Activated effector memory CD4-positive, alpha-beta T cell treated with anti-CD3 and anti-CD28 coated beads, Interleukin-2, amount 50 U/mL, for 16 hours (primary cell): Measurements from ENCODE around the gene NENF.

Experiments used
- DNase-seq: peaks from one replicate; pipeline ENCODE4 v3.0.0-alpha.2; 2020

NENF gene

DNA sequence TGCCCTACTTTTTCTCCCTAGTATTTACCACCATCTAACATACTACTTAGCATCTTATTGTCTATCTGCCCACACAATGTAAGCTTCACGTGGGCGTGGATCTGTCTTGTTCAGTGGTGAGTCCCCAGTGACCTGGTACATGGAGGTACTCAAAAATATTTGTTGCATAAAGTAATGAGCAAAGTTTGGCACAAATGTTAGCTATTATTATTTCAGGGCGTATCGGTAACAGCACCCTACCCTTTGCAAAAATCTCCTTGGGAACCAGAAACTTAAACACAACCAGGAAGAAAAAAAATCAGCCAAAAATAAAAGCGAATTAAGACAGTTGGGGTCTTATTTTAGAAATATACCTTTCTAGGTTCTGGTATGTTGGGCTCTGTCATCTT is 454 bp upstream of the NENF start:
- DNase-seq, result no peak

DNA sequence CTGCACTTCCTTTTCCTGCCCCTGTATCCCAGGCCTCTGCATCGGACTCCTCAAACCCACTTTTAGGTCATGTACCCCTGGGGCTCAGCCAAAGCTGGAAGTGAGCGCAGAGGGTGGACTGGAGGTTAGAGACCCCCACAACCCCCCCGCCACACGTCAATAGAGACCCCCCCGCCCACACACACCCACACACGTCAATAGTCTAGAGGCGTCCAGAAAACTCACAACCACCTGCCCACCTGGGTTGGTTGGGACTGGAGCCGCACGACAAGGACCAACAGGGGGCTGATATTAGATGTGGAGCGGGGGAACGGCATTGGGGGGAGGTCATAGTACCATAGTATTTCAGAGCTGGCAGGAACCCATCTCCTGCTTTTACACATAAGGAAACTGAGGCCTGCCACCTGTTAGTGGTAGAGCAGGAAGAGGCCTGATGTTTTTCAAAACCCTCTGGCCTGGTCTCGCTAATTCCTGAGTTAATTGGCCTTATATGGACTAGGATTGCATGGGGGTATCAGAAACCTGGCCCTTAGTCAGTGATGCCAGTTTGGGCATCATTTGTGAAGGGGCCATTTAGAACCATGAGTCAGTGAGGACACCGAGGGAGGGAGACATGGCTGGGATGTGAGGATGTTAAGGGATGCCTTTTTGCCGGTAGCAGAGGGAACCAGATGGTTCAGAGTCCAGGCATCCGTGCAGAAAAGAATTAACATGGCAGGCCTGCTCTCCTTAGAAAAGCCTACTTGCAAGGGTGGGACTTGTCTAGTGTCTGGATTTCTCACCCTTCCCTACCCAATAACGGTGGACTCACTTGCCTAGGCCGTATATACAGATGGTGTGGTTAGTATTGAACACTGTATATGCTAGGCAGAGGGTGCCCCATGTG is 1.1 kb downstream of the NENF start:
- no peak for DNase-seq

DNA sequence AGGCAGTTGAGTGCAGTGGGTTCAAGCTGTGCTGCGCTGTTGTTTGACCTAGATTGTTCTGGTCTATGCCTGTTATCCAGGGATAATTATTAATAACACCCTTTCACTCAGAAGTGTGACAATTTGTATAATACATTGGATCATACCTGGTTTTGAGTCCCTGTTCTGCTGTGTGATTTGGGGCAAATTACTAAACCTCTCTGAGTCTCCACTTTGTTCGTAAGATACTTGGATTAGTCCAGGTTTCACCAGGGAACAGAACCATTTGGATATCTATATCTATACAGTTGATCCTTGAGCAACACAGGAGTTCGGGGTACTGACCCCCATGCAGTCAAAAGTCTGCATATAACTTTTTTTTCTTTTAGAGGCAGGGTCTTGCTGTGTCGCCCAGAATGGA is 2.3 kb downstream of the NENF start:
- DNase-seq, result no peak

DNA sequence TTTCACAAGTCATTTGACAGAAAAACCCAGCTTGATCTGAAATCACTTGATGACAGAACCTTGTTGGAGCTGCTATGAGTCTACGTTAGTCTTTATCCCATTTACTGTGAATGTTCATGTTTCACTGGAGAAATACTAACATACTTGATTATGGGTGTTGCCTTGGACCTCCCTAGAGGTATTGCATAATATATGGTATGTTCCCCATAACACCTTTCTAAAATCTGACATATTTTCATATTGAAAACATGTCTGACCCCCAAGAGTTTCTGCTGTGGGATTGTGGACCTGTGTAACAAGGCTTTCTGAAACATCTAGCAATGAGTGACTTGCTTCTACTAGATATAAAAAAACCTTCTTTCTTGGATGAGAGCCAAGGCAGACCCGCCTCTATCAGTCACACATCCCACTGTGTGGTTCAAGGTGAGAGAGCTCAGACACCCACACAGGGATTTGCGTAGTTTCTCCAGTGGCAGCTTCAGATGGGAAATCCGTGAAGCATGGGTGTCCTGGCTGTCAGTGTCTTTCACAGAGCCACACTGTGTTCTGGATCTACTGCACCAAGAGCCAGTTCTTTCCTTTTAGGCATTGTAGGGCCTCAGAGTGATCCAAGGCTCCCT is 4.6 kb downstream of the NENF start:
- DNase-seq, result no peak

DNA sequence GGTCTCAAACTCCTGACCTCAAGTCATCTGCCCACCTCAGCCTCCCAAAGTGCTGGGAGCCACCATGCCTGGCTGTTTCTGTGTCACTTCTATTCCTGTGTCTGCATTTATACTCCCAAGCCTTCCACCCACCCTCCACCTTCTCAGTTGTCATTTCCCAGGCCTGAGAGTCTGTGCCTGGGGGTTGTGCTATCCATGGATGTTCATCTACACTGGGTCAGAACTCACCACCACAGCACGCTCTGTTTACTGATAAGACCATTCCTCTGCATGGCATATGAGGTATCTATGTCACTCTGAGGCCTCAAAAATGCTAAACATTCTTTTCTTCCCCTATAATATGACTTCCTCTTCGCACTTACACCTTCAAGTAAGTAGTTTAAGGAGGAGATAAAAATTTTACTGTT is 6.1 kb downstream of the NENF start:
- DNase-seq, result no peak

DNA sequence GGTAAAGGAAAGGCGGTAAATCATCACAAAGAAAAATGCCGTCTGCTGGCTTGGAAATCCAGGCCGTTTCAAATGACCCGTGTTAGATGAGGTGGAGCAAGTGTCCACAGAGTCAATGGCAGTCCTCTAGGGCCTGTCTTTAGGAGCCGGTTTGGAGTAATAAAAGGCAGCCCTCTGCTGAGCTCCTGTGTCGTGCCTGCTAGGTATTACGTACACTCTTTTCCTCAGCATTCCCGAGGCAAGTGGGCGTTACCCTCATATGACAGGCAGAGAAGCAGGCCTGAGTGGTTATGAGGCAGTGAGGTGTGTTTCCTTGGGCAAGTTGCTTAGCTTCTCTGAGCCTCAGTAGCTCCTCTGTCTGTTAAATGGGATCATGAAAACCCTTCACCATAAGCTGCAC is 7.7 kb downstream of the NENF start:
- no peak for DNase-seq

DNA sequence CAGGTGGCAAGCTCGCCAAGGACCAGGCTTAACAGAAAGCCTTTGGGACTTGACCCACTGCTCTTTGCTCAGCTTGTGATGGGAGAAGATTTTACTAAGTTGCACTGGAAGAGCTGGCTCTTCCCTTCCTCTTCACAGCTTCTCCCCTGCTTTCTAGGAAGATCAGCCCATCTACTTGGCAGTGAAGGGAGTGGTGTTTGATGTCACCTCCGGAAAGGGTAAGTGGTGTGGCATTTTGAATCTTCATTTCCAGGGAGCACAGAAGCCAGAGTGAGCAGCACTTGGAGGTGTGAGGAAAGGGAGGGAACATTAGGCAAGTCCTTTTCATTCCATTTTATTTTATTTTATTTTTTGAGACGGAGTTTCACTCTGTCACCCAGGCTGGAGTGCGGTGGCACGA is 9.7 kb downstream of the NENF start:
- DNase-seq, result no peak

DNA sequence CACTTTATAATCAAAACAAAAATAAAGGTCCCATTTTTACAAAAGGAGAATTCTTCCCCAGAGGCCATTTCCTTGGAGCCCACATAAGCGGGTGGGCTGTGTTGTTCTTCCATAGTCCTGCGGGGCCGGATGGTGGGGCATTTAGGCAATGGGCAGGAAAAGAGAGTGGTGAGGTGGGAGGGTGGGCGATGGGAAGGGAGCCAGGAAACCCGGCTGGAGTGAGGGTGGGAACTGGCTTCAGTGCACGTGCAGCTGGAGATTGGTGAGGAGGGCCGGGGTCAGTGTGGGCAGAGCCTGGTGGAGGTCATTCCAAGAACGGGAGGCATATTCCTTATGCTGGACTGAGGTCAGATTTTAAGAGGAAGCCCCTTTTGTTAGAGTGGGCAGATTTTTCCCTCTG is 13.6 kb downstream of the NENF start:
- DNase-seq, result no peak

DNA sequence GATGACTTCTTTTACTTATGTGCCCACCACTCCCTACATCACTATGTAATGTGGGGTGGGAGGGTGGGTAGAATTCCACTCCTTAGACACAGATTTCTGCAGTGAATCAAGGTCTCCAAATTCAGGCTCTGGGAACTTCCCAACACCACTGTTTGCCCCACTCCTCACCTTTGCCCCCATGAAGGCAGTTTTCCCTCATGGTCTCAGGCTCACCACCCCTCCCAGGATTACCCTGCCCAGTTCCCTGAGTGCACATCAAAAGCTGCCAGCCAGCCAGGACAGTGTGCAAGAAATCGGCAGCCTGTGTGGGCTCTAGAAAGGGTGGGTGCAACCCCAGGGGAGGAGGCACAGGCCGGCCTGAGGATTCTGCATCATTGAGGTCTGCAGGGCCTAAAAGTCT is 14.8 kb downstream of the NENF start:
- no peak for DNase-seq

DNA sequence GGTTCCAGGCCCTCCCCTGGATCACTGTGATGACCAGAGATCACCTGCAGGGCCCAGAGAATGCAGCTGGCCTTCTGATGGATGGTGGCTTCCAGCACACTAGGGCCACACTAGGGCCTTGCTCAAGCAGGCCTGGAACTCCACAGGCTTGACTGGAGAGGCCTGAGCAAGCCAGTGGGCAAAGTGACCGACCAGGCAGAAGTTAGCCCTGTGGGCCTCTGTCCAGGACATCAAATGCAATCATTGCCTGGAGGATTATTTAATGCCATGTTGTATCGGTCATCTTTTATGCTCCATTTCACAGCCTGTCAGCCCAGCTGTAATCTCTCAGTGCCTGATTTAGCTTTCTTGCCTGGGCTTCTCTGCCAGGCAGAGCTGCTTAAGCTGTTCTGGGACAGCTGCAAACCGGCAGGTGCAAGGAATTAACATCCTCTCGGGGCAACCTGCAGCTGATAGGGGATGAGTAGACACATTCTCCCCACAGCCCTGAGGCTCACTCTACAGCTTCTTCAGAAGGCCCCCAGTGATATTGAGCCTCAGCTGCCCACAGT is 17.7 kb downstream of the NENF start:
- no peak for DNase-seq

DNA sequence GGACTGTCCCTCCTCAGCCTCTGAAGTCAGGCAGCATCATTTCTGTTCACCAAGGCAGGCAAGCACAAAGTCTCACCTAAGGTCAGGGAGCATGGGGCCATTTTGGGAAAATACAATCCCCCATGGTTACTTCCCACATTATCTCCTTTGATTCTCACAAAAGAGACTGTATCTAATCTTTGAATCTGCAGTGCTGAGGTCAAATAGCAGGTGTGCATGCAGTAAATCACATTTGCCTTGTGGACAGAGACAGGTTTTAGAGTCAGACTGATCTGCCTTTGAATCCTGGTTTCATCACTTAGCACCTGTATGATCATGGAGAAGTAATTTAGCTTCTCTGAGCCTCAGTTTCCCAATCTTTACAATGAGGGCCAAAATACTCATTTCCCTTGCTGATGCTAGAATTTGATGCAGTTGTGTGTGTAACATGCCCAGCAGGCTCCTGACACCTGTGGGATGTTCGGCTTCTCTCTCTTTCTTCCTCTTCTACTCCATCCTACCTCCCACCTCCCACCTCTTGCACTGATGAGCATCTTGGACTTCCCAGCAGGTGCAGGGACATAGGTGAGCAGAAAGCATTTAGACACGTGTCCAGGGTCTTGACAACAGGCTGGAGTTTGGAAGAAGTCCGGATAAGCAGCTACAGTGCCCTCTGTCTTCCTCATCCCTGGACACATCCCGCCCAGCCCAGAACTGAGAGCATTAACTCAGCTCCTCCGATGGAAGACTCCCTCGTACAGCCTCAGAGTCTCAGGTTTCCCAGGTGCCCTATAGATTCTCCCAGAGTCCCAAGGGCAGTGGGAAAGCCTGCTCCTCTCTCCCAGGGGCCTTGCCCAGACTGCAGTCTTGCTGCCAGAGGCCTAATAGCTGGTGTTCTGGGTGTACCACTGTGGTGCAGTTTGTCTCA is 18.9 kb downstream of the NENF start:
- DNase-seq, result no peak

DNA sequence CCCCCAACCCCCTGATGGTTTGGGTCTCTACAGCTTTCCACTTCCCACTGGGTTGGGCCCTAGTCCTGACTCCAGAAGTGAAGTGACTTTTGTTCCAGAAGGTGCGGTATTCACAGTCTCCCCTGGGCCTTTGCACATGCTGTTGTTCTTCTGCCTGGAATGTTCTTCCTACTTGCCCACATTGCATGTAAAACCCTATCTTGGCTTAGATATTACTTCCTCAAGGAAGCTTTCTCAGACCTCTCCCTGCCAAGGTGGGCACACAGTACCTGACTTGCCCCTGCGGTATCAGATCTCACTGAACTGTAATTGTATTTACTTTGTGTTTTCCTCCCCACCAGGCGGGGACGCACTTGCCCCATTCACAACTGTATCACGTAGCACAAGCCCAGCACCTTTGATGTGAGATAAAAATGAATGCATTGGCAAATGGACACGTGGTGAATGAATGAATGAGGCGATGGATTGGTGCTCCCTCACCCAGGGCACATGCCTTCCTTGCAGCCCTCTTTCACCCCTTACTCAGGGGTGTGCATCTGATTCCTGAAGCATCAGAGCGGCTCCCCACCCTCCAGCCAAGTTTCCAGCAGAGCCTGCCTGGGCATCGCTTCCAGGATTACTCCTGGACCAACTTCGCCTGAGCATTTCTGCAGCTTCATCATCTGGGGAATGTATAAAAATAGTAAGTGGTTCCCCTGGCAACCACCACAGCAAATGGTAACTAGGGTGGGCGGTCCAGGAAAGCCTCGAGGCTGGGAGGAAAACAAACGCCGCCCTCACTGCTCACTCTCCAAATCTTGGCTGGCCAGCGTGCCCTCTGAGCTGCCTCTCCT is 19.8 kb downstream of the NENF start:
- DNase-seq, result no peak

DNA sequence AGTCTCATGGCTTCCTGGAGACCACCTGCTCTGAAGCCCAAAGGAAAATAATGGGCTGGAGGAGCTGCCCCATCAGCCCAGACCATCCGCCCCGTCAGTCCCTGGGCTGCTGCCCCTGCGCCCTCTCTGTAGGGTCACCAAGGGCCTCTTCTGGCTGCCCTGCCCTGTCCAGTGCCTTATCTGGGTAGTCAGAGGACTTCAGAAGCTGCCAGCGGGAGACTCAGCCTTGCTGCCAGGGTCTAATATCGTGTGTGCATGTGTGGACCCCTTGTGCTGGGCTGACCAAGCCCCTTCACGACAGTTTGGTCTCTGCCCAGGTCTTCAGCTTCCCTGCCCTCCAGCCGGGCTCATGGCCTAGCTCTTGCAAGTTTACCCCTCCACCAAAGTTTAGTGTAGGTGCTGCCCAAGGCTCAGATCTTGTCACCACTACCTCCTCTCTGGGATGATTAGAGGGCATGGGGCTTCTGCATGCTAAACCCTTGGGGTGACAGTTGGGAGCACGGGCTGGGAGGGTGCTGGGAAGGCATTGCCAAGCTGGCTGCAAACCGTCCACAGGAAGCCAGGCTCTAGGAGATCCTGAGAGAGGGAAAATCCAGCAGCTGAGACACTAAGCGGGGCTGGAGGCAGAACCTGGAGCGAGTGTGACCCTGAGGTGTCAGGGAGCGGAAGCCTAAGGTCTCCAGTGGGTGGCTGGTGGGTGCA is 20.6 kb downstream of the NENF start:
- DNase-seq, result no peak

DNA sequence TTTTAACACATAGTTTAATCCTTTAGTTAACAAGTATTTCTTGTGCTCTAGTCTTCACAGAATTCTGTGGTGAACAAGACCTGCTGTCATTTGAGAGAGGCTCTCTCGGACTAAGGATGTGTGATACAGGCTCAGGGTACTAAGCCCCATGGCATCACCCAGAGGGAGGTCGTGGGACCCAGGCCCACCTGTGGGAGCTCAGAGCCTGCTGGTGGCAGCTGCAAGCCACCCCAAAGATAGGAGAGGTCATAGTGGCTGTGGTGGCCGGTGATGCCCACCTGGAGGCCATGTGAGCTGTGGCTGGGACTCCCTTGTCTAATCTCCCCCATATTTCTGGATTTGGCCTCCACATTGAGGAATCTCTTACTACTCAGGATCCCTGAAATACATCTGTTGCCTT is 22.0 kb downstream of the NENF start:
- peak; percentile 28 for DNase-seq

DNA sequence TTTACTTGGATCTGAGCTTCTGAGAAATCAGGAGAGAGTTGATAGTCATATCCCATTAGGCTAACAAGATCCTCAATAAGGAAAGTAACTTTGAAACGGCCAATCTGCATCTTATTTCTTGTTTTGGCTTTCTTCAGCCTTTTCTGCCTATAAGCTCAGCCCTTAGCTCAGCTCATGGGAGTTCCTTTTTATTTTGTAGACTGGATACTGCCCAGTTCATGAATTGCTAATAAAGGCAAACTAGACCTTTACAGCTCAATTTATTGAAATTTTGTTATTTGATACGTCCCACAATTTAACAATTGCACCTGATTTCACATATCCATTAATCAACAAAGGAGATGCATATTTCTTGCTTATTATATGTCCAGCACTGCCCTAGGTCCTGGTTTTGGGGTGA is 22.7 kb downstream of the NENF start:
- no peak for DNase-seq

DNA sequence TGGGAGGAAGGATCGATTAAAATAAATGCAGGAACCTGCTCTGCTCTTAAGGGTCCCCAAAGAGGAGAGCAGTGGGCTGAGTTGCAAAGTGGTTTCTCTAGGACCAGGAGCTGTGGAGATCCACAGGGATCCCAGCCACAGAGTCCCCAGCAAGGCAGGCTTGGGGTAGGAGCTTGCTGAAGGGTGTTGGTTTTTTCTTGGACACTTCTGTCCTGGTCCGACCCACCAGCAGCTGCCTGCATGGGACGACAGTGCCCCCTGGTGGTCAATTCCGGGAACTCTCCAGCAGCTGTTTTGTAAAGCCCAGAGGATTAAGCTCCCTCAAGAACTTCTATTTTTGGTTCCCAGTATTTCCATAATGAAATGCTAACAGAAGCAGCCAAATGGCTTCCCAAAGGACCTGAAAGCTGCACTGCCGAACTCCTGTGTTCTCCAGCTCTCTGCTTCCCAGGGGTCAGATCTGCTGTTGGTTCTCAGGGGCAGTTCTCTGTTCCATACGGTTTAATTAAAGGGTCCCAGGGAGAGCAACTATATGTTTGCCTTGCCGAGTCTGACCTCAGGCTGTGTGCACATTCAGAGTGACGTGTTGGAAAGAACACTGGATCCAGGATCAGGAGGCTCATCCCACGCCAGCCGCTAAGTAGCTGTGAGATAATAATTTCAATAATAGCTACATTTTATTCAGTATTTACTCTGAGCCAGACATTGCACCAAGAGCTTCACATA is 23.2 kb downstream of the NENF start:
- peak; percentile 94 for DNase-seq

DNA sequence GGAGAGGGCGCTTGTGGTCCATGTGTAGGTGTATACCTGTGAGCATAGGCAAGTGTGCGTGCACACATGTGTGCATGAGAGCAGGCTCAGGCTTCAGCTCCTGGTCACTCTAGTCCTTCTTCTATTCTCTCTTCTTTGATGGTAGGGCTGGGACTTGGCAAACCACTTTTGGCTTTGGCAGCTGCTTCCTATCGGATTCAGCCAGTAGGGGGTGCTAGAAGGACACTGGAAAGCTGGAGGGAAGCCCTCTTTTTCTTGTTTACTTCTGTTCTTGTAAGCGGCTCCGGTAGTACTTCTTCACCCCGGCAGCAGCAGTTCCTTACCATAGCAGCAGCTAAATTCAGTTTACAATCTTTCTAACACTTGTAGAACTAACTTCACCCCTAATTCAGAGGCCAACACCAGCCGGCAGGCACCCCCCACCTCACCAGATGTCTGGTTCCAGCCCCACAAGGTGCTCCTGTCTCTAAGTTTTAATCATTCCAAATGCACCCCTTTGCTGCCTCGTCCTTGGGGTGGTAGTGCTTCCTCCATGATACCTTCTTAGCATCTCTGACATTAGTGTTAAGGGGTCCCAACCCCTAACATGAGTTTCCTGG is 25.1 kb downstream of the NENF start:
- DNase-seq, result peak; percentile 78

DNA sequence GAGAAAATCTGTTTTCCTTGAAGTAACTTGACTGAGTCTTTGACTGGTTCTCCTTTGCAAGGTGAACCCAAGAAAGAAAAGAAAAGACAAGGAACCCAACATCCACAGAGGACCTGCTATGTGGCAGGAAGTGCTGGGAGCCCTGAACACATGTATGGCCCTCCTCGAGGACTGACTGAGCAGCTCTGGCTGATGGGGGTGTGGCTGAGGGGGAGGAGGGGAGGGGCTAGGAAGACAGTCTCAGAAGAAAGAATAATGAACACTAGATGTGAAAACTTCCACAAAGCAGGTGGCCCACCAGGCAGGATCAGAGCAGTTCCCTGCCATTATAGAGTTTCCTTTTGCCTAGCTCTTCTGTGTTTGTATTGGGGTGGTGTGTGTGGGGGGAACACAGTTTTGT is 26.1 kb downstream of the NENF start:
- peak; percentile 55 for DNase-seq

DNA sequence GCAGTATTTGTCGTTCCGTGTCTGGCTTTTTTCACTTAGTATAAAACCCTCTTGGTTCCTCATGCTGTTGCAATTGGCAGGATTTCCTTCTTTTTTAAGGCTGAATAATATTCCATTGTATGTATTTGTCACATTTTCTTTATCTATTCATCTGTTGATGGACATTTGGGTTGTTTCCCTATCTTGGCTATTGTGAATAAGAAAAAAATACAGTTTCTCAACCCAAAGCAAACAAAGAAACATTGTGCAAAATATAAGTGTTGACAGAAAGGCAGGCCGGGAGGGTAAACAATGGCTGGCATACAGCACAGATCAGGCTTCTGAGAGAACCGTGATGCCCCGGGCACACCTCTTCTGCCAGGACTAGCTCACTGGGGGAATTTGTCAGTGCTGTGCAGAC is 26.9 kb downstream of the NENF start:
- DNase-seq, result no peak

DNA sequence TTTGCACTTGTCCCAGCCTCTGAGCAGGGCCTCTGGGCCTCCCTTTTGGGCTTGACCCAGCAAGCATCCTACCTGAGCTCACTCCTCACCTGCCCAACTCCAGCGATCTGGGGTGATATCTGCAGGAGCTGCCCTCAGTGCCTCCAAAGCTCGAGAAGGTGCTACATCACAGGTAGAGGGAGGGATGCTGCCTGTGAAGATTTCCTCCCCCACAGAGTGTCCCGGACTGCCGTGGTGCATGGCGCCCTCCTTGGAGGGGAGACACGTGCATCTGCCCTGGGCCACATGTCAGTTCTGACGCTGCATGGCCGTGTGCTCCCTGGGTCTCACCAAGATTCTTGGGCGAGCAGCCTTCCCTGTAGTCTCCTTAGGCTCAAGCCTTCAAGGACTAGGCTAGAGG is 27.7 kb downstream of the NENF start:
- peak; percentile 53 for DNase-seq
